ENCODE data around the gene NKX6-2. TPM values are rescaled to one million over a fixed set of nuclear protein-coding genes. Genes with fewer than 3 reads are reported as not detected.

NKX6-2 gene
- total RNA-seq, 6 experiments from 2014 or later = not detected

- peaks cover 20% of the 10 kb centered on the region for H3K27me3 Mint-ChIP-seq (ENCODE audit: insufficient read depth)
- no peaks in the 10 kb centered on the region for H3K36me3 Mint-ChIP-seq (ENCODE audit: low read depth)
- DNase-seq = no peak
- no peak overlapping the region for H3K4me3 Mint-ChIP-seq
- TF ChIP-seq, protein P1, sequence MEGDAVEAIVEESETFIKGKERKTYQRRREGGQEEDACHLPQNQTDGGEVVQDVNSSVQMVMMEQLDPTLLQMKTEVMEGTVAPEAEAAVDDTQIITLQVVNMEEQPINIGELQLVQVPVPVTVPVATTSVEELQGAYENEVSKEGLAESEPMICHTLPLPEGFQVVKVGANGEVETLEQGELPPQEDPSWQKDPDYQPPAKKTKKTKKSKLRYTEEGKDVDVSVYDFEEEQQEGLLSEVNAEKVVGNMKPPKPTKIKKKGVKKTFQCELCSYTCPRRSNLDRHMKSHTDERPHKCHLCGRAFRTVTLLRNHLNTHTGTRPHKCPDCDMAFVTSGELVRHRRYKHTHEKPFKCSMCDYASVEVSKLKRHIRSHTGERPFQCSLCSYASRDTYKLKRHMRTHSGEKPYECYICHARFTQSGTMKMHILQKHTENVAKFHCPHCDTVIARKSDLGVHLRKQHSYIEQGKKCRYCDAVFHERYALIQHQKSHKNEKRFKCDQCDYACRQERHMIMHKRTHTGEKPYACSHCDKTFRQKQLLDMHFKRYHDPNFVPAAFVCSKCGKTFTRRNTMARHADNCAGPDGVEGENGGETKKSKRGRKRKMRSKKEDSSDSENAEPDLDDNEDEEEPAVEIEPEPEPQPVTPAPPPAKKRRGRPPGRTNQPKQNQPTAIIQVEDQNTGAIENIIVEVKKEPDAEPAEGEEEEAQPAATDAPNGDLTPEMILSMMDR (IDR thresholded peaks at IDR 0.05) = no peak
- H3K4me1 Mint-ChIP-seq (ENCODE audit: low read depth) = no peaks in the 10 kb centered on the region
- H3K9me3 Mint-ChIP-seq = peaks cover 4% of the 10 kb centered on the region; the same call in 1 of the 2 replicates
- no peak overlapping the region for H3K27ac Mint-ChIP-seq
Observed at GRCh38 chr10:132804785-132805426, 19.0 kb upstream of the NKX6-2 start.

DNA sequence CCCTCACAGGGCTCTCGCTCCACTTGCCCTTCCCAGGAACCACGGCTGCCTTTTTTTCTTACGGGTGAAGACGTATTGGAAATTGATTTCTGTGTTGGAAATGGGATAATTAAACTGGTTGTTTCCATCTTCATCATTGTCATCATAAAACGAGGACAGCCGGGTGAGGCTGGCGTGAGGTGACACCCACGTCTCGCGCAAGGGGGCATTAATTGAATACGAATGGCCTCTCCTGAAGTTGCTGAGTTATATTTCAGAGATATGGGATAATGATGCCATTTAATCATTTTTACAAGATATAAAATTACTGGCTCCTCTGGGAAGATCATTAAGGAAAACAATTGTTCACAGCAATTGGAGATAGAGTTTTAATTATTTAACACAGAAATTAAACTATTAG lies 18.3 kb upstream of the NKX6-2 start:
- Mint-ChIP-seq H3K9me3 (peaks cover 4% of the 10 kb centered on the region; the same call in 1 of the 2 replicates), H3K27ac (no peak overlapping the region), H3K27me3 (ENCODE audit: insufficient read depth) (peaks cover 17% of the 10 kb centered on the region; the same call in 1 of the 2 replicates), H3K4me1 (ENCODE audit: low read depth) (no peaks in the 10 kb centered on the region), H3K4me3 (no peak overlapping the region), H3K36me3 (ENCODE audit: low read depth) (no peaks in the 10 kb centered on the region)
- DNase-seq = no peak
- TF ChIP-seq, protein P1 (IDR thresholded peaks at IDR 0.05) = no peak

DNA sequence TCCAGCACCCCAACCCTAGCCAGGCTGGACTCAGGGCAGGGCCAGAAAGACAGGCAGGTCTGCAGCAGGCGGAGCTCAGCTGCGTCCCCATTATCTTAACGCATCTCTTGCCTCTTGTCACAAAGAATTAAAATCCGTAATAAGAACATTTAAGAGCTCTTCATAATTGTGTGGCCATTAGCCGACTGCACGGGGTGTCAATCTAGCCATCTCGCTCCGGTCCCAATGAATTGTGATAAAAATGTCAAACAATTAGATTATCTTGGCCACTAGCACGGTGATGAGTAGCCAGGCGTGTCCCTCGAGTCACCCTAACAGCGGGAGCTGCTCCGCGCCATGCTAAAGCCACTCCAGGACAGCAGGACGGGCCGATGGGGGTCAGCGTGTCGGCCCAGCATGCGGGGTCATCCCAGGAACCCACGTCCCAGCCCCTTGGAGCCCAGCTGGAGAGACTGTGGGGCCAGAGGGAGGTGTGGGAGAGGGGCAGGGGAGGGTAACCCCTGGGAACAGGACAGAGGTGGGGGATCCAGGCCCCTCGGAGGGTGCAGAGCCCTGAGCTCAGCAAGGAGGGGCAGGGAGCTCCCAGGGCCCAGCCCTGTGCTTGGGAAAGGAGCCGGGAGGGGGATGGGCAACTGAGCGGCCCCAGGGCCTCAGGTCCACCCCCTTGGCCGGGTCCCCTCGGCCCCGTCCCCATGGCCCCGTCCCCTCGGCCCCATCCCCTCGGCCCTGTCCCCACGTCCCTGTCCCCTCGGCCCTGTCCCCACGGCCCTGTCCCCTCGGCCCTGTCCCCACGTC lies 17.7 kb upstream of the NKX6-2 start:
- Mint-ChIP-seq H3K4me3 (no peak overlapping the region), H3K9me3 (peaks cover 4% of the 10 kb centered on the region; the same call in 1 of the 2 replicates), H3K27ac (no peak overlapping the region), H3K36me3 (ENCODE audit: low read depth) (no peaks in the 10 kb centered on the region), H3K27me3 (ENCODE audit: insufficient read depth) (peaks cover 16% of the 10 kb centered on the region; the same call in 1 of the 2 replicates), H3K4me1 (ENCODE audit: low read depth) (no peaks in the 10 kb centered on the region)
- DNase-seq = no peak
- TF ChIP-seq, protein P1 (IDR thresholded peaks at IDR 0.05) = no peak

GRCh38 chr10:132802694-132803320 lies 16.9 kb upstream of the NKX6-2 start:
- H3K4me1 Mint-ChIP-seq (ENCODE audit: low read depth) = no peaks in the 10 kb centered on the region
- no peak overlapping the region for H3K27ac Mint-ChIP-seq
- H3K9me3 Mint-ChIP-seq = peaks cover 4% of the 10 kb centered on the region; the same call in 1 of the 2 replicates
- H3K4me3 Mint-ChIP-seq = no peak overlapping the region
- TF ChIP-seq, protein P1 (IDR thresholded peaks at IDR 0.05) = no peak
- H3K36me3 Mint-ChIP-seq (ENCODE audit: low read depth) = no peaks in the 10 kb centered on the region
- DNase-seq = no peak
- H3K27me3 Mint-ChIP-seq (ENCODE audit: insufficient read depth) = peaks cover 12% of the 10 kb centered on the region; the same call in 1 of the 2 replicates

GRCh38 chr10:132802048-132802447 lies 16.1 kb upstream of the NKX6-2 start:
- no peak overlapping the region for H3K4me3 Mint-ChIP-seq
- no peak overlapping the region for H3K27ac Mint-ChIP-seq
- no peaks in the 10 kb centered on the region for H3K36me3 Mint-ChIP-seq (ENCODE audit: low read depth)

More at GRCh38 chr10:132802048-132802447, 16.1 kb upstream of the NKX6-2 start:
- peaks cover 12% of the 10 kb centered on the region; the same call in 1 of the 2 replicates for H3K27me3 Mint-ChIP-seq (ENCODE audit: insufficient read depth)
- H3K9me3 Mint-ChIP-seq = peaks cover 4% of the 10 kb centered on the region; the same call in 1 of the 2 replicates
- H3K4me1 Mint-ChIP-seq (ENCODE audit: low read depth) = no peaks in the 10 kb centered on the region
- no peak for DNase-seq
- TF ChIP-seq, protein P1 (IDR thresholded peaks at IDR 0.05) = no peak

Measured in HFFc6 (cell line).